ENCODE results near the gene IMPG2.

IMPG2 gene

DNA sequence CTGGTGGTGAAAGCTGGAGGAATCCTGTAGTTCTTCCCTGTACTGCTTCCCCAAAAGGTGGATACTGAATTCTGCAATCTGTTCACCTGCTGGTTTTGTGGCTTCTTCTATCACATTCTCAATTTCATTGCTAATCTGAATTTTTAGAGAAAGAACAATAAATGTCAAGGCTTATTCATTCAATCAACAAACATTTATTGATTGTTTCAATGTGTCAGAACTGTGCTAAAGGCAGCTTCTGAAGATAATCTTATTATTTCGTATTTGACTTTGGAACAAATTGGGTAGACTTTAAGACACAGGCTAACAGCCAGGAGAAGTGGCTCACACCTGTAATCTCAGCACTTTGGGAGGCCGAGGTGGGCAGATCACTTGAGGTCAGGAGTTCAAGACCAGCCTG is 46.8 kb downstream of the IMPG2 start:
- no peak for DNase-seq (ENCODE audit: low read depth in 2 of 2)

DNA sequence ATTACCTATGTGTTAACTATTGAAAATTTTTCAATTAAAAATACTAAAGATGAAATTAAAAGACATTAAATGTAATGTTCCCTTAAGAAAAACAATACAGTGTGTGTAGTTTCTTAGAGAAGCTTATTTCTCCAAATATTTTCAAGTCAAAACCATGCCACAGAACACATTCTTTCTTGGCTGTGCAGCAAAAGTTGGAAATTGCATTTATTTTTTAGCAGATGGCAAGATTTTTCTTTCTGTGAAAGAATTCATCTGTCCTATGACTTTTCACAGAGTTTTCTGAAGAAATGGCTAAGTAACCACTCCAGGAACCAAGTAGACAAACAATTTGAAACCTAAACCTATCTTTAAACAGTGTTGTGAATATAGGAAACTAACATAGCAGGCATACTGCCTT is 47.2 kb downstream of the IMPG2 start:
- no peak for DNase-seq (ENCODE audit: low read depth in 2 of 2)

DNA sequence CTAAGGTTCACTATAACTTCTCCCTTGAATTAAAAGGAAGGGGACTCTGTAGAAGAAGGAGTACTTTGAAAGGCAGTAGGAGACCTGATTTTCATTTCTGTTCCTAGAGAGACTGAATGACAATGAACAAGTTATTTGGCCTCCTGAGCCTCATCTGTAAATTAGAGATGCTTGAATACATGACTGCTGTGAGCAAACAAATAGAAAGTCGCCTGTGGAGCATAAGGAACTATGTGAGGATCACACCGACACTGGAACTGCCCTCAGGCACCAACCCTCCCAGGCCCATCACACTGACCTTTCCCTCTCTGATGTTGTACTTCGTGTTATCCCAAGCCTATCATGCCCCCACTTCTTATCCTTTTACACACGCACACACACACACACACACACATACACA is 48.6 kb downstream of the IMPG2 start:
- DNase-seq (ENCODE audit: low read depth in 2 of 2): no peak

DNA sequence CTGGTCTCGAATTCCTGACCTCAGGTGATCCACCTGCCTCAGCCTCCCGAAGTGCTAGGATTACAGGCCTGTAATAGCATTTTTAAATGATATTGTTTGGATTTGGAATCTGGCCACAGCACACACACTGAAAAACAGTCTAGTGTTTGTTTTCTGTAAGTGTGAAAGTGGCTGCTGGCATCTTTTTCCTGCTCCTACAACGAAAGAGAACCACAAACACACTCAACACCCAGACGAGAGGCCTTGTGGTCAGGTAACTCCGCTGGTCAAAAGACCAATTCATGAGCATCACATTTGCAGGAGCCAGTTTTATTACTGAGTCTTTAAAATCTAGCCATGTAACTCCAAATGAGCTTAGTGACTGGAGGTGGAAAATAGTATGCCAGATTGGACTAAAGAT is 50.2 kb downstream of the IMPG2 start:
- no peak for DNase-seq (ENCODE audit: low read depth in 2 of 2)

DNA sequence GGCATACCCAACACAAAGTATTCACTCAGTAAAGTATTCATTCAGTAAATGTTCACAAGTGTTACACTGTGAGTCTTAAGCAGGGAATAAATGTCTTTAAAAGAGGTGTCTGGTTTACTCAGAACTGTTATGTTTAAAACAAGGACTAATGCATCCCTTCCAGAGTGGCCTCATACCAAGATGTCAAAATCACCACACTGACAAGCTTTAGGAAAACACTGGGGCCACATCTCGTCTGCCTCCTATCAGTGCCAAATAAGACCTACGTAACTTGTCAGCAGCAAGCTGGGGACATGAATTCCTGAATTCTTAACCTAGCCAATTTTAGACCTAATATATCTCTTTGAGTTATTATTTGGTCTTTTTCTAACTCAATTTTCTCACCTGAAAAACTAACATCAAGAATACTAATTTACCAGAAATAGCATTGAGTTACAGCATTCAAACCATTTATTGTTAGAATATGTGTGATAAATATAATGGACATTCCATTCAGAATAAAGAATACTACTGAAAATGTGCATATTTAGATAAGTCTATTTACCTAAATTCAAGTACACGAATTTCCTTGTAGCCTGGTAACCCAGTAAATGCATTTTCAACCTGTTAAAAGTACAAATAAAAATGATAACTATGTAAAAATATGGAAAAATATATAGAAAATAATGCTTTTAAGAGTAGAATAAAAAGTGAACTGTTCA is 51.3 kb downstream of the IMPG2 start:
- DNase-seq (ENCODE audit: low read depth in 2 of 2): no peak

DNA sequence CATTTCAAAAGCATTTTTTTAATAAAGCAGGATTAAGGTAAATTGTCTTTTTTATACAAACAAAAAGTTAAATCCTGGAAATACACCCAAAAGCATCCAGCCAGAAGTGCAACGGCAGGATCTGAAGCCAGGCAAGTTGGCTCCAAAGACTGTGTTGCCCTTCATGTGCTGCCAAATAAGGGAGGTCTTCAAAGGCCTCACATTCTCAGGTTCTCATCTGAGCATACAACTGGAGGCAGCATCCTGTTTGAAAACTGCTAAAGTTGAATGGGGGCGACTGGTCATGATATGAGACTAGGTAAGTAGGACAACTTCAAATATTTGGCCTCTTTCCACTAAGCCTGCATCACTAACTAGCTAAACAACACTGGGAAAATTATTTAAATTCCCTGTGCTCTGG is 52.2 kb downstream of the IMPG2 start:
- DNase-seq (ENCODE audit: low read depth in 2 of 2): no peak

DNA sequence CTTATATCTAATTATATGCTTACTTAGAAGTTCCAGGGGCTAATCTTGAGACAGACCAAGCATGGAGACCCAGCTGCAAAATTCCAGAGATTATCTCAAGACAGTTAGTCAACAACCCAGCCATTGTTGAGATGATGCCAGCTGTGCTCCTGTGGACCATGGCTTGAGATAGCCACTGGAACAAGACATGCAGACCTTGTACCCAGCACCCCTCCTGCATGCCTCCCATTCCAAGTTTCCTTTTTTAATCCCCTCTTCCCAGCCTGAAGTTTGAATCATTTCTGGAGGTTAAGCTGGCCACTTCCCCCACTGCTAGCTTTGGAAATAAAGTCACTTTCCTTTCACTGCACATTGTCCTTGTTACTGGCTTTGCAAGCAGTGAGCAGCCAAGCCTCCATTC is 53.8 kb downstream of the IMPG2 start:
- no peak for DNase-seq (ENCODE audit: low read depth in 2 of 2)

DNA sequence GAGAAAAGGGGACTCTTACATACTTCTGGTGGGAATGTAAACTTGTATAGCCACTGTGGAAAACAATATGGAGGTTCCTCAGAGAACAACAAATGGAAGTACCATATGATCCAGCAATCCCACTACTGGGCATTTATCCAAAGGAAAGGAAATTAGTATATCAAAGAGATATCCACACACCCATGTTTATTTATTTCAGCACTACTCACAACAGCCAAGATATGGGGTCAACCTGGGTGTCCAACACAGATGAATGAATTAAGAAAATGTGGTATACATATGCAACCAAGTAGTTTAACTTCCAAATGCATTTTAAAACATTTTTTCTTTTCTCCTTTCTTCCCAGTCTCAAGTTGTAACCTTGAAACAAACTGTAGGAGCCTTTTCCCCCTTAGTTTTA is 54.3 kb downstream of the IMPG2 start:
- DNase-seq (ENCODE audit: low read depth in 2 of 2): no peak

DNA sequence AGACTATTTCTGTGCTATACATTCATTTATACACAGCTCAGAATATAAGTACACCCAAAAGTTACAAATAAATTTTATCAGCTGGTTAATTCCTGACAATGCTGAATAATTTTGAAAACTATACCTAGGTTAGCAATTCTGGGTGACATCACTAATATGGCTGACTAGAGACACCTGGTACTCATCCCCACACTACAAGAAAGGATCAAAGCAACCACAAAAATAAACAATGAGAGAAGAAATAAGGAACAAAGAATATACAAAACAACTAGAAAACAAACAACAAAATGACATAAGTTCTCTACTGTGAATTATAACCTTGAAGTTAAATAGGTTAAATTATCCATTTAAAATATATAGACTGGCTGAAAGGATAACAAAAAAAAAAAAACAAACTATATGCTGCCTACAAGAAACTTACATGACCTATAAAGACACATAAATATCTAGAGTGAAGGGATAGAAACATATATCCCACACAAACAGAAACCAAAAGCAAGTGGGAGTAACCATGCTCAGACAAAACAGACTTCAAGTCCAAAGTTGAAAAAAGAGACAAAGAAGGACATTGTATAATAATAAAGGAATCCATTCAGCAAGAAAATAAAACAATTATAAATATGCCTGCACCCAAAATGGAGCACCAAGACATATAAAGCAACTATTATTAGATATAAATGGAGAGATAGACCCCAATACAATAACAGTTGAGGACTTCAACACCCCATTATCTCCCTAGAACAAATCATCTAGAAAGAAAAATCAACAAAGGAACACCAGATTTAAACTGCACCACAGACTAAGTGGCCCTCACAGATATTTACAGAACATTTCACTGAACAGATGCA is 57.8 kb downstream of the IMPG2 start:
- no peak for DNase-seq (ENCODE audit: low read depth in 2 of 2)

DNA sequence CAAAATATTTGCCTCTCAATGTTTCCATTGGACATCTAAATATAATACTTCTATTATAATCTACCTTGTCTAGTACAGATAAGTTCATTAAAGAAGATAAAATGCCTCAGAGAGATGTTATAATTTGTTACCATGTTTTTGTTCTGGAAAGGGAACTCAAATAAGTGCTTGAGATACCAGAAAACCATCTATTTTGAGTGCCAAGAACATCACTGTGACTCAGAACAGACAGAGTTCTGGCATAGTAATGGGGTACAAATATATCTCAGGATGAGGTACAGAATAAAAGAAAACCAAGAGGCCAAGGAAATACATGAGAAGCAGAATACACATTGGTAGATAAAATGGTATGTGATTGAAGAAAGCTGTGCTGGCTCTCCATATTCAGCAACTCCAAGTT is 58.9 kb downstream of the IMPG2 start:
- DNase-seq (ENCODE audit: low read depth in 2 of 2): no peak

DNA sequence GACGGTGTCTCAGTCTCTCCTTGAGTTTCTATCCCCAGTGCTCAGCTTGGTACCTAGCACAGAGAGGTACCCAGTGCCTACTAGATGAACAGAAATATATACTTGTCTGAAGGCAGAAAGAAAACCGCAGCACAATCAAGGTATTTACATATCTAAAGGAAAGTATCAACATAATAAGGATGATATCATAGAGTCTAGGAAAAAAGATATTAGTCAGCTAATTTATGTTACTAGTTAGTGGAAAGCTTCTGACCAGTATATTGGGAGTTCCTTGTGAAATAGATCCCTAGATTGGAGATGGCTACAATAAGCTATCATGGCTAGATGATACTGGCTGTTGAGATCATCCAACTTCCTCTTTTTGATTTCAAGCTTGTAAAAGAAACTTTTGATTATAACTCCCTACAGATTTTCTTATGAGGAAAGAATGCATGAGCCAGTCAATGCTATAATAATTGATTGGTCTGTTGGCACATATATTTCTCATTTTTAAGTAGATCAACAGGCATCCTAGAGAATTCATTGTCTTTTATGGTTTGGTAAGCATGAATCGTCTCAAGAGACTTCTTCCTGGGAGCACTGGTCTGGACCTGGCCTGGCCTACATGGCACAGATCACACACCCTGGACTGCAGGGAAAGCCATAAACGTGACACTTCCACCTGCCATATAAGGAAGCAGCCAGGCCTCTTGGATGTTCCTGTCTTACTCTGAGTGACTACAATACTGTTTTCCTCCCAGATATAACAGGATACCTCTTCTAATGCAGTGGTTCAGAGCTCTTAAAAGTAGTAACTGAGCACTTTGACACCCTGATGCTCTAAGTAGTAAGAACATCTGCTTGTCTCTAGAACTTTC is 60.7 kb downstream of the IMPG2 start:
- DNase-seq (ENCODE audit: low read depth in 2 of 2): no peak

DNA sequence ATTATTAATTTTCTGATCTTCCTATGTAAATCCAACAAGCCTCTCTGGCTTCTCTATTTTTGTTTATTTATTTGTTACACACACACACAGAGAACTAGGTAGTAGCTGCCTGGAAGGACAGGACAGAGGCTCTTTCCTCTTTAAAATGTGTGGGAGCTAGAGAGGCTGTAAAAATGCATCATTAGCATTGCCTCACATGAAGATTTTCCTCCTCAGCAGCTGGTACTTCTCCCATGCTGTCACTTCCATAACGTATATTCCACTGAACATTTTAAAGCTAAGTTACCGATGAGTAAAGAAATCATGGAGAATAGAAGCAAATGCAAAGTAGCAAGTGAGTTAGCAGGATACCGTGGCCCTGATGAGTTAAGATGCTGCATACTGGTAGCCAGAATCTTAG is 63.9 kb downstream of the IMPG2 start:
- DNase-seq (ENCODE audit: low read depth in 2 of 2): no peak

DNA sequence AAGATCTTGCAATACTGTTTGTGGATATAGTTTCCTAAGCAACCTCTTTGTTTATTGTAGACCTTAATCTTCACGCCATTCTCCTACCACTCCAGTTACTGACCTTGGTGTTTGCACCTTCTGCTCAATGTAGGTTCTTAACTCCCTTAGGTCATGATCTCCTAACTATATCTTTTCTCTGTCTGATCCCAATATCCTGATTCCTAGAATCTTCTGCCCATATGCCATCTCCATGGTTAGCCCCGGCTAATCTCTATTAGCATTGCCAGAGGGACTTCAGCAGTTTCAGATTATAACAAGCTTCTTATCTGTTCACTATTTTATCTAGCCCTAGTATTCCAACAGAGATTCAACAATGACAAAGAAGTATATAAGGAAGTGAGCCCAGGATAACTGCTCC is 64.9 kb downstream of the IMPG2 start:
- no peak for DNase-seq (ENCODE audit: low read depth in 2 of 2)

DNA sequence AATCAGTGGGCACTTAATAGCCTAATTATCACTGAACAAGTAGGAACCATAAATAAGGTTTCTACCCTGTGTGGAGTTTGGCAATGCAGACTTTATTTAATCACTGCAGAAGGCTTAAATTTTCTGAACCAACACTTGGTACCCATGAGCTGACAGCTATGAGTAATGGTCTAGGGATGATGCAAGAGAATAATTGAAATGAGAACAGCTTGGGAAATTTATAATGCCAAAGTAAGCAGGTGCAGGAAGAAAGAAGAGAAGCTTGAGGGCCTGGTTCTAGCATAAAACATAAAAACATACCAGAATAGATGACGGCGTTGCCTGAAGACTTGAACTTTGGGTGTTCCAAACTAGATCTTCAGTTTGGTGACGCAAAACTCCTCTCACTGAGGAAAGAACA is 67.0 kb downstream of the IMPG2 start:
- DNase-seq (ENCODE audit: low read depth in 2 of 2): no peak

DNA sequence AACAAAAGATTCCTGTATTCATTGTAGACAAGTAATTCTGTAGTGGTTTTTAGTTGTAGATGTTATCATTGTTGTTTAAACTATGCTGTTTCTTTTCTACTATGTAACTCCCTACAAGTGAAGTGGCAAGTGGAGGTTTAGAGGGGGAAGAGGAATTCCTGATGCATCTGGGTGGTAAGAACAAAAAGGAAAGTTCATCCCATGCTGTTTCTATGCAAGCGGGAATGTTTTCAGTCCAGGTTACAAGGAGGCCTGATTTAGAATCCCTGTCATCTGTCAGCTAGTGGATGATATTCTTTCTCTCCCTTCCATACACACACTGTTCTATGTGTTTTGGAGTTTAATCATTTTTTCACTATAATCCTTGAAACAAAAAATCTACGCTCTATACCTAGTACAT is 67.4 kb downstream of the IMPG2 start:
- DNase-seq (ENCODE audit: low read depth in 2 of 2): no peak

DNA sequence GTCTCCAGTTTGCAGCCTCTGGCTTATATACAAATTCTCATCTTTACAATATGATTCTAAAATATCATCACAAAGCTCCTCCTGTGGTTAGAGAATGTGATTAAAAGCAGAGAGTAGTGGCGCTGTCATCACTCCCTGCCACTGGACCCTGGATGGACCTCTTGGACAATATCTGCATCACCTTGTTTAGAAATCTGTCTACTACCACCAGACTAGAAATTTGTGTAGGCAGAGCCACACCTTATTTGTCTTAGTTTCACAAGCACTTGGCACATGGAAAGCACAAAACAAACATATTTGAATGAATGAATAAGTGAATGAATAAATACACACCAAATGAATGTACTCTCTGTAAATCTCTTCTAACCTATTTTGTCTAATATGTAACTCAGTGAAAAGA is 68.1 kb downstream of the IMPG2 start:
- DNase-seq (ENCODE audit: low read depth in 2 of 2): no peak

DNA sequence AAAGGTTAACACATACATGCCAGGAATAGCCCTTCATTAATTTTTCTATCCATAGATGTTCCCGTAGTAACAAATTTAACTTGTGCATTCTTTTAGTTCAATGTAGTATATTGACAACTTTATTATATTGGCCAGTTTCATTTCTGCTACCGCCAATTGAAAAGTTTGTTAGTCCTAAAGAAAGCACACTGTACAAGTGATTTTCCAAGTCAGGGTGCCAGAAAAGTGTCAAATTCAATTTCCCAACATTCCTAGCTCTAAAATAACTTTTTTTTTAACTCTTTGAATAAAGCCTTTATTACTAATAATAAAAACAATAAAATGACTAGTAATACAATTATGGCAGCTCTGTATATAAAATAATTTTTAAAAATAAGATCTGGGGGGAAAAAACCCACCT is 68.9 kb downstream of the IMPG2 start:
- DNase-seq (ENCODE audit: low read depth in 2 of 2): no peak

DNA sequence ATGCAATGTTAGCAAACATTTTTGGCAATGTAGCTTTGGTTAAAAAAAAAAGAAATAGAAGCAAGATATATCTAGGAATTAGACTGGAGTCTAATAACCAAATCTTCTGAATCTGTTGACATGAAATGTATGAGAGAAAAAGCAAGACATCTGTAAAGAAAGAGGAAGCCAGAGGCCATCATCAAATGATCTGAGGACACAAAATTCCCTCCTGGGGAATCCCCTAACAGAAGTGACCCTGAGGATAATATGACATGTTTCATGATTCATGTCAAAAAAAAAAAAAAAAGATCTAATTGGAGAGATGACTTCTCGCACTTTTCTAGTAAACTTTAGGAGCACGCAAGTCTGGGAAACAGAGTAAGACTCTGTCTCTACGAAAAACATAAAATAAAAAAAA is 70.9 kb downstream of the IMPG2 start:
- no peak for DNase-seq (ENCODE audit: low read depth in 2 of 2)

DNA sequence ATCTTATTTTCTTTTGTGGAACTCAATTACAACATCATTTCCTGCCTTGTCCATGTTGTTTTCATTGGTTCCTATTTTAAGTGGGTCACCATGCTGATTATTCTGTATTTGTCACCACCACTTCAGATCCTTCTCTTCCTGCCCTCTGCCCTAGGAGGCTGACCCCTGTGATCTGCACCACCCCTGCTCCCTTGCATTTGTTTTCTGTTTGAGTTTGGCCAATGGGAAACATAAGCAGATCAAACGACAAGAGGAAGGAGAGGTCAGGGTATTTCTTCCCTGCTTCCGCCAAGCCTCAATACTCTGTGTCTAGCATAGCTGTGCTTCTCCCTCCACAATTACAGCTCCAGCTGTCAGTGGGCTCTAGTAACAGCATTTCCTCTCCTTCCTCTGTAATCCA is 71.6 kb downstream of the IMPG2 start:
- DNase-seq (ENCODE audit: low read depth in 2 of 2): no peak

DNA sequence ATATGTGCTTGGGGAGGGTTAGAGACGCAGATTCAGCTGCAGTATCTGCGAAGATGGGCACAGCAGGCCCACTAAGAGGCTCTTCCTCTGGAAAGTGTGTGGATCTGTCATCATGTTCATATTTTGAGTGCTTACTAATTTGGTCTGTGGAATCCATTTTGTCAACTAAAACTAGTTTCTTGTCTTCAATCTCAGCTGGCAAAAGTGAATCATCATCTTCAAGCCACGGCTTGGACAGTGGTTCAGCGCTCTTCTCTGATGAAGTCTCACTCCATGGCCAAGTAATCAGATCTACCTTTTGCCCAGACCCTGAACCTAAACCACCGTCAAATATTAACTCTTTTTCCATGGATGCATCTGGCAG is 76.2 kb downstream of the IMPG2 start:
- DNase-seq (ENCODE audit: low read depth in 2 of 2): no peak

DNA sequence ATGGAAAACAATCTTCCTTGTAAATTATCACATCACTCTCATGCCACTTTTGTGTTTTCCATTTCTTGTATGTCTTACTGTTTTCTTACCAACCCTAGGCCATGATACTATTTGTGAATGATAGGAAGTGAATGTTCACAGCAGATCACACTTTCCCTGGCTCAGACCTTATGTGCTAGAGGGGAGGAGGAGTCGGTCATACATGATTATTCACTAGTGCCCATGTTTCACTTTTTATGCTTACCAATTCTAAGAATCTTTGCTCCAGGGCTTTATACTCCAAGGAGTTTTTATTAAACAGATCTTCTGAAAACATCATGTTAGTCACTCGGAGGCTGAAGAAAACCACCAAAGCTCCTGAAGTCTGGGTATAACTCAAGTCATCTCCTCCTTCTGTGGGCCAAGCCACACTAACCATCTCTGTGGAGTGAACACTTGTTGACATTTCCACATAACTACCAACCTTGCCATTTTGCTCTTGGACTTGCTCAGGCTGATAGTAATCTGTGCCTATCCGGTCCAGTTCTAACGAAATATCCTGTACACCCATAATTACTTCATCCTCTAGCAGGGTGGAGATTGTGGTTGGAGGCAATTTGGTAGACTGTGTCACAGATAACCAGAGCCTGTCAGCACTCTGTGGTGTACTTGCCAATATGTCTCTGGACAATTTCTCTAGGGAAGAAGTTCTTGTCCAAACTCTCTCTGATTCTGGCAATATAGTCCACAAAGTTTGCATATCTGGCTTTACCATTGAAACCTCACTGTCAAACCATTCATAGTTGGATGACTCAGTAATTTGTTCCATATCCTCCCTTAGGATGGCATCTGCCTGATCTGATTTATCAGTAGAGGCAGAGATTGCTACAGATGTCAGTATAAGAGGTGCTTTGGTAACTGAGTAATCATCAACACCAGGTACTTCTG is 76.8 kb downstream of the IMPG2 start:
- no peak for DNase-seq (ENCODE audit: low read depth in 2 of 2)

Measured in stimulated activated CD8-positive, alpha-beta memory T cell treated with anti-CD3 and anti-CD28 coated beads, Interleukin-15, amount 100 ng/mL, for 48 hours (primary cell).